Measurements from ENCODE around the gene FGF21. TPM values are rescaled to one million over a fixed set of nuclear protein-coding genes. Genes with fewer than 3 reads are reported as not detected.
"Not testable (repeated sequence)": the region's sequence is repeated elsewhere in the genome, so short reads cannot be mapped to it uniquely, and the experiment has no call there.

The FGF21 gene
- total and polyA plus RNA-seq, 2 donors, result not detected

GRCh38 chr19:48772503-48772953, 17.2 kb downstream of the FGF21 start:
- DNase-seq (ENCODE audit: extremely low spot score), result no peak
- Histone ChIP-seq H3K27ac (ENCODE audit: low read depth) (no peak overlapping the region), H3K4me3 (ENCODE audit: low read depth, low read length) (no peak overlapping the region), H3K4me1 (ENCODE audit: insufficient read depth) (no peaks in the 10 kb centered on the region), H3K36me3 (ENCODE audit: insufficient read depth) (no peaks in the 10 kb centered on the region)
- 66% methylated on average over 13 of the region's 13 CpGs for WGBS

GRCh38 chr19:48777139-48777538, 21.8 kb downstream of the FGF21 start:
- Histone ChIP-seq H3K36me3 (ENCODE audit: insufficient read depth) (no peaks in the 10 kb centered on the region), H3K27ac (ENCODE audit: low read depth) (no peak overlapping the region), H3K4me1 (ENCODE audit: insufficient read depth) (no peaks in the 10 kb centered on the region), H3K4me3 (ENCODE audit: low read depth, low read length) (no peak overlapping the region)
- no peak for DNase-seq (ENCODE audit: extremely low spot score)
- 89% methylated on average over 5 of the region's 5 CpGs for WGBS

GRCh38 chr19:48777720-48778119, 22.4 kb downstream of the FGF21 start:
- Histone ChIP-seq H3K4me1 (ENCODE audit: insufficient read depth) (no peaks in the 10 kb centered on the region), H3K4me3 (ENCODE audit: low read depth, low read length) (no peak overlapping the region), H3K27ac (ENCODE audit: low read depth) (no peak overlapping the region), H3K36me3 (ENCODE audit: insufficient read depth) (no peaks in the 10 kb centered on the region)
- WGBS, result 87% methylated on average over 12 of the region's 12 CpGs
- no peak for DNase-seq (ENCODE audit: extremely low spot score)

GRCh38 chr19:48779636-48780035, 24.3 kb downstream of the FGF21 start:
- Histone ChIP-seq H3K4me3 (ENCODE audit: low read depth, low read length) (no peak overlapping the region), H3K36me3 (ENCODE audit: insufficient read depth) (no peaks in the 10 kb centered on the region), H3K4me1 (ENCODE audit: insufficient read depth) (no peaks in the 10 kb centered on the region), H3K27ac (ENCODE audit: low read depth) (no peak overlapping the region)
- WGBS, result 64% methylated on average over 1 of the region's 1 CpG
- DNase-seq (ENCODE audit: extremely low spot score), result no peak

- DNase-seq (ENCODE audit: extremely low spot score), result no peak
- Histone ChIP-seq H3K36me3 (ENCODE audit: insufficient read depth) (no peaks in the 10 kb centered on the region), H3K4me3 (ENCODE audit: low read depth, low read length) (no peak overlapping the region), H3K4me1 (ENCODE audit: insufficient read depth) (no peaks in the 10 kb centered on the region), H3K27ac (ENCODE audit: low read depth) (no peak overlapping the region)
- WGBS, result 57% methylated on average over 14 of the region's 14 CpGs
Measured at GRCh38 chr19:48780631-48781391, 25.5 kb downstream of the FGF21 start.

GRCh38 chr19:48784527-48784926, 29.2 kb downstream of the FGF21 start:
- no peak overlapping the region for H3K4me3 ChIP-seq (ENCODE audit: low read depth, low read length)
- H3K36me3 ChIP-seq (ENCODE audit: insufficient read depth), result no peaks in the 10 kb centered on the region
- no peak for DNase-seq (ENCODE audit: extremely low spot score)
- WGBS, result 63% methylated on average over 5 of the region's 5 CpGs
- H3K4me1 ChIP-seq (ENCODE audit: insufficient read depth), result no peaks in the 10 kb centered on the region
- no peak overlapping the region for H3K27ac ChIP-seq (ENCODE audit: low read depth)

GRCh38 chr19:48786422-48786821, 31.1 kb downstream of the FGF21 start:
- not testable (repeated sequence) for H3K36me3 ChIP-seq (ENCODE audit: insufficient read depth); H3K27ac ChIP-seq (ENCODE audit: low read depth); H3K4me3 ChIP-seq (ENCODE audit: low read depth, low read length); DNase-seq (ENCODE audit: extremely low spot score); H3K4me1 ChIP-seq (ENCODE audit: insufficient read depth)
- WGBS, result 92% methylated on average over 7 of the region's 7 CpGs

GRCh38 chr19:48787331-48787730, 32.0 kb downstream of the FGF21 start:
- DNase-seq (ENCODE audit: extremely low spot score); H3K27ac ChIP-seq (ENCODE audit: low read depth); H3K4me3 ChIP-seq (ENCODE audit: low read depth, low read length); H3K4me1 ChIP-seq (ENCODE audit: insufficient read depth); H3K36me3 ChIP-seq (ENCODE audit: insufficient read depth): not testable (repeated sequence)
- WGBS, result 84% methylated on average over 9 of the region's 9 CpGs

GRCh38 chr19:48793271-48793670, 37.9 kb downstream of the FGF21 start:
- H3K36me3 ChIP-seq (ENCODE audit: insufficient read depth), result no peaks in the 10 kb centered on the region
- DNase-seq (ENCODE audit: extremely low spot score), result no peak
- WGBS, result 70% methylated on average over 8 of the region's 8 CpGs
- H3K4me1 ChIP-seq (ENCODE audit: insufficient read depth), result no peaks in the 10 kb centered on the region
- H3K27ac ChIP-seq (ENCODE audit: low read depth), result no peak overlapping the region
- no peak overlapping the region for H3K4me3 ChIP-seq (ENCODE audit: low read depth, low read length)

- no peaks in the 10 kb centered on the region for H3K36me3 ChIP-seq (ENCODE audit: insufficient read depth)
- no peak for DNase-seq (ENCODE audit: extremely low spot score)
- H3K4me1 ChIP-seq (ENCODE audit: insufficient read depth), result no peaks in the 10 kb centered on the region
- H3K27ac ChIP-seq (ENCODE audit: low read depth), result no peak overlapping the region
- H3K4me3 ChIP-seq (ENCODE audit: low read depth, low read length), result no peak overlapping the region
- WGBS, result 82% methylated on average over 6 of the region's 6 CpGs
Measured at GRCh38 chr19:48794291-48794690, 39.0 kb downstream of the FGF21 start.

GRCh38 chr19:48795055-48795684, 39.8 kb downstream of the FGF21 start:
- 1% methylated on average over 38 of the region's 38 CpGs for WGBS
- Histone ChIP-seq H3K4me3 (ENCODE audit: low read depth, low read length) (no peak overlapping the region), H3K36me3 (ENCODE audit: insufficient read depth) (no peaks in the 10 kb centered on the region), H3K4me1 (ENCODE audit: insufficient read depth) (no peaks in the 10 kb centered on the region), H3K27ac (ENCODE audit: low read depth) (peak overlapping the region; percentile 45)
- peak; percentile 86 for DNase-seq (ENCODE audit: extremely low spot score)

GRCh38 chr19:48795685-48796070, 40.4 kb downstream of the FGF21 start:
- WGBS, result 31% methylated on average over 2 of the region's 2 CpGs
- peak overlapping the region; percentile 57 for H3K27ac ChIP-seq (ENCODE audit: low read depth)
- DNase-seq (ENCODE audit: extremely low spot score), result no peak
- no peak overlapping the region for H3K4me3 ChIP-seq (ENCODE audit: low read depth, low read length)
- no peaks in the 10 kb centered on the region for H3K36me3 ChIP-seq (ENCODE audit: insufficient read depth)
- no peaks in the 10 kb centered on the region for H3K4me1 ChIP-seq (ENCODE audit: insufficient read depth)

- peak overlapping the region; percentile 57 for H3K27ac ChIP-seq (ENCODE audit: low read depth)
- no peaks in the 10 kb centered on the region for H3K36me3 ChIP-seq (ENCODE audit: insufficient read depth)
- H3K4me3 ChIP-seq (ENCODE audit: low read depth, low read length), result no peak overlapping the region
- H3K4me1 ChIP-seq (ENCODE audit: insufficient read depth), result no peaks in the 10 kb centered on the region
- no peak for DNase-seq (ENCODE audit: extremely low spot score)
- WGBS, result 90% methylated on average over 20 of the region's 20 CpGs
Measured at GRCh38 chr19:48796298-48797083, 41.2 kb downstream of the FGF21 start.

GRCh38 chr19:48797103-48797502, 41.8 kb downstream of the FGF21 start:
- DNase-seq (ENCODE audit: extremely low spot score), result no peak
- Histone ChIP-seq H3K4me3 (ENCODE audit: low read depth, low read length) (no peak overlapping the region), H3K4me1 (ENCODE audit: insufficient read depth) (no peaks in the 10 kb centered on the region), H3K27ac (ENCODE audit: low read depth) (no peak overlapping the region), H3K36me3 (ENCODE audit: insufficient read depth) (no peaks in the 10 kb centered on the region)
- WGBS, result 87% methylated on average over 7 of the region's 7 CpGs
